ENCODE results near the gene TAOK3. TPM values are rescaled to one million over a fixed set of nuclear protein-coding genes. Genes with fewer than 3 reads are reported as not detected.

The TAOK3 gene
- total and polyA plus RNA-seq, 12 donors = 10.7 to 55.3 (median 29.8) TPM

DNA sequence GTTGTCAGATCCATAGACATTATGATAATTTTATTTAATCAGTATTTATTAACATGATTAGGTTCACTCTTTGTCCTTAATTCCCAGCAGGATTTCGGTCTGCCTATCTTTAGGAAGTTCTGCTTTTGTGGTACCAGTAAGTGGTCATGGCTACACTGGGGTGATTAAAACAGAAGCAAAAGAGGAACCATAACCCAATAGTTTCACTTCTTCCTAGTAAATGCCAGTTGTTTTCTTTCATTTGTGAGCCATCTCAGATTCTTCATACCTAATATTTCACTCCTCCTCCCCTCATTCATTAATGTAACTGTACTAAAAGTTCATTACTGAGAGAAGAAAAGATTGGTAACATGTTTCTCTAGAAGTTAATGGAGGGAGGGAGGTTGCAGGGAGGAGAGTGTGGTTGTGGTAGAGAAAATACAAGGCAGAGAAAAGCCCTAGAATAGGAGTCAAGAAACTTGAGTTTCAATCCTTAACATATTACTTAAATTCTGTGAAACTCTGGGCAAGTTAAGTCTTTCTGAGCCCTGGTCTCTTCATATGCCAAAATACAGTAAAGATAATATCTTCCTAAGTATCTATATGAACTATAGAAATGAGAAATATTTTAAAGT lies 135.5 kb downstream of the TAOK3 start:
- TF ChIP-seq, protein P1, sequence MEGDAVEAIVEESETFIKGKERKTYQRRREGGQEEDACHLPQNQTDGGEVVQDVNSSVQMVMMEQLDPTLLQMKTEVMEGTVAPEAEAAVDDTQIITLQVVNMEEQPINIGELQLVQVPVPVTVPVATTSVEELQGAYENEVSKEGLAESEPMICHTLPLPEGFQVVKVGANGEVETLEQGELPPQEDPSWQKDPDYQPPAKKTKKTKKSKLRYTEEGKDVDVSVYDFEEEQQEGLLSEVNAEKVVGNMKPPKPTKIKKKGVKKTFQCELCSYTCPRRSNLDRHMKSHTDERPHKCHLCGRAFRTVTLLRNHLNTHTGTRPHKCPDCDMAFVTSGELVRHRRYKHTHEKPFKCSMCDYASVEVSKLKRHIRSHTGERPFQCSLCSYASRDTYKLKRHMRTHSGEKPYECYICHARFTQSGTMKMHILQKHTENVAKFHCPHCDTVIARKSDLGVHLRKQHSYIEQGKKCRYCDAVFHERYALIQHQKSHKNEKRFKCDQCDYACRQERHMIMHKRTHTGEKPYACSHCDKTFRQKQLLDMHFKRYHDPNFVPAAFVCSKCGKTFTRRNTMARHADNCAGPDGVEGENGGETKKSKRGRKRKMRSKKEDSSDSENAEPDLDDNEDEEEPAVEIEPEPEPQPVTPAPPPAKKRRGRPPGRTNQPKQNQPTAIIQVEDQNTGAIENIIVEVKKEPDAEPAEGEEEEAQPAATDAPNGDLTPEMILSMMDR (IDR thresholded peaks at IDR 0.05) = no peak
- no peak for TF ChIP-seq POLR2A (IDR thresholded peaks at IDR 0.05)
- Histone ChIP-seq H3K4me1 (replicated peaks in 1 of 2) (peaks cover 0 to 8% of the 10 kb centered on the region in 2 donors), H3K9me3 (replicated peaks in 1 of 3) (no peaks in the 10 kb centered on the region), H3K4me3 (no peak overlapping the region), H3K27ac (no peak overlapping the region), H3K27me3 (no peaks in the 10 kb centered on the region), H3K36me3 (replicated peaks in 1 of 2) (peaks cover 0 to 8% of the 10 kb centered on the region in 2 donors)
- intact Hi-C loops (cut with DNase I) = no loop called here
- WGBS, 4 donors = 79 to 93% (median 84%) methylated on average over 1 of the region's 1 CpG
- no peak for DNase-seq

DNA sequence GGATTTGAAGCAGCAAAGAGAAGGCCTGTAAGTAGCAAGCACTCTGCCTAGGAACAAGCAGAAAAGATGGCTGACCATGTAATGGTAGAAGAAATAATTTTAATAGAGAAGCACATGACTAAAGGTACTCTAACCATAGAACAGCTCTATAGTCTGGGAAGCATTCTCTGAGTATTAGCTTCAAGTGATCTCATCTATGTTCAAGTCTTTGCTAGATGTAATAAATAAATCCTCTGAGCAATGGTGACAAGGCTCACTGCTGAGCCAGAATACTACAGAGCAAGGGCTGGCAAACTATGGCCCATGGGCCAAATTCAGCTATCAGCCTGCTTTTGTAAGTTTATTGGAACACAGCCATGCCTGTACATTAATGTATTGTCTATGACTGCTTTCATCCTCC lies 152.0 kb downstream of the TAOK3 start:
- Histone ChIP-seq H3K4me1 (replicated peaks in 1 of 2) (no peaks in the 10 kb centered on the region), H3K4me3 (no peak overlapping the region), H3K36me3 (replicated peaks in 1 of 2) (no peaks in the 10 kb centered on the region), H3K27ac (no peak overlapping the region), H3K27me3 (no peaks in the 10 kb centered on the region), H3K9me3 (replicated peaks in 1 of 3) (no peaks in the 10 kb centered on the region)
- no peak for TF ChIP-seq POLR2A (IDR thresholded peaks at IDR 0.05)
- TF ChIP-seq, protein P1 (IDR thresholded peaks at IDR 0.05) = no peak
- intact Hi-C loops (cut with DNase I) = no loop called here
- DNase-seq = no peak

DNA sequence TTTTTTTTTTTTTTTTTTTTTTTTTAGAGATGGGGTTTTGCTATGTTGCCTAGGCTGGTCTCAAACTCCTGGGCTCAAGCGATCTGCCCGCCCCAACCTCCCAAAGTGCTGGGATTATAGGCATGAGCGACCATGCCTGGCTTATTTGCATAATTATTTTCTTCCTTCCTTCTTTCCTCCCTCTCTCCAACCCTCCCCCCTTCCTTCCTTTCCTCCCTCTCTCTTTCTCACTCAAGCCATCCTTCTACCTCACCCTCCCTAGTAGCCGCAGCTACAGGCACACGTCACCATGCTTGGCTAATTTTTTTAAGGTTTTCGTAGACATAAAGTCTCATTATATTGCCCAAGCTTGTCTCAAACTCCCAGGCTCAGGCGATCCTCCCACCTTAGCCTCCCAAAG lies 152.9 kb downstream of the TAOK3 start:
- no peak for DNase-seq
- no peaks in the 10 kb centered on the region for H3K36me3 ChIP-seq (replicated peaks in 1 of 2)
- H3K27me3 ChIP-seq = no peaks in the 10 kb centered on the region
- no peak for TF ChIP-seq POLR2A (IDR thresholded peaks at IDR 0.05)
- TF ChIP-seq, protein P1 (IDR thresholded peaks at IDR 0.05) = no peak
- no peaks in the 10 kb centered on the region for H3K9me3 ChIP-seq (replicated peaks in 1 of 3)
- no peak overlapping the region for H3K27ac ChIP-seq
- no peak overlapping the region for H3K4me3 ChIP-seq
- intact Hi-C loops (cut with DNase I) = no loop called here
- H3K4me1 ChIP-seq (replicated peaks in 1 of 2) = no peaks in the 10 kb centered on the region
- 92 to 97% (median 95%) methylated on average over 7 of the region's 7 CpGs for WGBS, 4 donors

DNA sequence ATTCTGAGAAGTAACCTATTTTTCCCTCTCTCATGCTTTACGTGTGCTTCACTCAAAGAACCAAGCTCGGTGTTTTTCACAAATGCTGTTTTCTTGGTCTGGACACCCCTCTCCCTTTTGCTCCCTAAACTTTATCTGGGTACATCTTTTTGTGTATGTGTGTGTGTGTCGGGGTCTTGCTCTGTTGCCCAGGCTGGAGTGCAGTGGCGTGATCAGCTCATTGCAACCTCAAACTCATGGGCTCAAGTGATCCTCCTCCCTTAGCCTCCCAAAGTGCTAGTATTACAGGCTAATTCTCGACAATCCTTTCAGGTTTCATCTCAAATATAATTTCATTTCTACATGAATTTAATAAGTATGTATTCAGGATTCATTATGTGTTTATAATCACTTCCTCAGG lies 153.6 kb downstream of the TAOK3 start:
- whole genome bisulfite sequencing, 4 donors = 96 to 99% (median 97%) methylated on average over 5 of the region's 5 CpGs
- no peaks in the 10 kb centered on the region for H3K36me3 ChIP-seq (replicated peaks in 1 of 2)
- TF ChIP-seq POLR2A (IDR thresholded peaks at IDR 0.05) = no peak
- TF ChIP-seq, protein P1 (IDR thresholded peaks at IDR 0.05) = no peak
- H3K27ac ChIP-seq = no peak overlapping the region
- H3K4me1 ChIP-seq (replicated peaks in 1 of 2) = no peaks in the 10 kb centered on the region
- H3K9me3 ChIP-seq (replicated peaks in 1 of 3) = no peaks in the 10 kb centered on the region
- H3K27me3 ChIP-seq = no peaks in the 10 kb centered on the region
- intact Hi-C loops (cut with DNase I) = no loop called here
- no peak overlapping the region for H3K4me3 ChIP-seq
- DNase-seq = no peak
